Activated gamma-delta T cell treated with Interleukin-2 at 50 U/mL for 16 hours (primary cell): ENCODE measurements around the gene MYO5B.

Experiments used
- DNase-seq: peaks from one replicate; pipeline ENCODE4 v3.0.0-alpha.2; 2020

MYO5B gene

DNA sequence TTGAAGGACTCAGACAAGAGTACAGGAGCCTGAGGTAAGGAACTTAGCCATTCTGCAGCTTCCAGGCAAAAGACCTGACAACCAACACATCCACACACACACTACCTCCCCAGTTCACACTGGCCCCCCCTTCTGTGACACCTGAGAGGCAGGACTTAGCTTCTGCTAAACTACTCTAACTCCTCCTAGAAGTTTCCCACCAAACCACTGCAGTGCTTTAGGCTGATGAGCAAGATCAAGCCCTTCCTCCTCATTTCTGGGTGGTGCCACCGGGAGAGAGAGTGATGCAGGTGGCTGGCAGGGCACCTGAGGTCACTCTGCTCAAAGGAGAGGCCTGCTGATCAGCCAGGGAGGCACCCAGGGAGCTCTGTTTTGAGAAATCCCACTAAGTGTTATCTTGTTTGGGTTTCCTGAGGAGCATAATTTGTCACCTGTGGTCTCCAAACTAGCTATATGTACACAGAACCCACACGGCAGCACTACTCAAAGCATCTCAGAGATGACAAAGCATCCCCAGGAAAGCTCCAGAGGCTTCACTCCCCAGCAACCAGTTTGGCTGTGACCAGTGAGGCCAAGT lies 188.4 kb downstream of the MYO5B start:
- DNase-seq, result no peak

- no peak for DNase-seq
Observed at GRCh38 chr18:50004013-50004412, 190.9 kb downstream of the MYO5B start.

DNA sequence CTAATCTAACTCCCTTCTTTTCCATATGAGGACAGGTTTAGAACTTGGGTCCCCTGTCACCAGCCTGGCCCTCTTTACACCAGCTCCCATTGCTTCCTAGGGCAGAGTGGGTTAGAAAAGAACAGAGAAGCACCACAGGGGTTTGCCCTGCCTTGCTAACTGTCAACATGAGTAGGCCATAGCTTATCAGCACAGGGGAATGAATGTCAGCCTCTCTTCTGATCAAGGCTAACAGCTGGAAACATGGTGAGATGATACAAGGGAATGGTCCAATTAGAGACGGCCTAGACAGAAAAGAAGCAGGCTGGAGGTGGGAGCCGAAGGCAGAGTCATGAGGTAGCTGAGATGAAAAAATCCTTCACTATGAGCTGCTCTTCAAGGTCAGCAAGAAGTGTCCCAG lies 192.2 kb downstream of the MYO5B start:
- no peak for DNase-seq

GRCh38 chr18:50000227-50000626 lies 194.7 kb downstream of the MYO5B start:
- DNase-seq, result no peak

- DNase-seq, result no peak
Observed at GRCh38 chr18:49999128-49999527, 195.8 kb downstream of the MYO5B start.

DNA sequence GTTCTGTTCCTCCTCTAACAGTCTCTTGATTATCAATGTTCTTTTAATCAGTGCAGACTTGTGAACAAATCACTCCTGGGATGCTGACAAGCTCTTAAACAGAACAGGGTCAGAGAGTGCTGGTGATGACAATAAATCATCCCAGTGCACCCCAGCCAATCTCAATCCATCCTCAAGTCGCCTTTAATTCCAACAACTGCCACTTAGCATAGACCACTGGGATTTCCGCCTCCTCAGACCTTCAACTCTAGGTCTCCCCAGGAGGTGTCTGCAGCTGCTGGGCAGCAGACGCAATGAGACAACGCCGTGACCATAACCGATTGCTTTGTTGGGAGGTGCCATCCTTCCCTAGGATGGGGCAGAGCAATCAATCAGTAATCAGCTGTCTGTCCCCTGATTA lies 197.4 kb downstream of the MYO5B start:
- DNase-seq, result no peak

- DNase-seq, result no peak
Observed at GRCh38 chr18:49994410-49994809, 200.5 kb downstream of the MYO5B start.

DNA sequence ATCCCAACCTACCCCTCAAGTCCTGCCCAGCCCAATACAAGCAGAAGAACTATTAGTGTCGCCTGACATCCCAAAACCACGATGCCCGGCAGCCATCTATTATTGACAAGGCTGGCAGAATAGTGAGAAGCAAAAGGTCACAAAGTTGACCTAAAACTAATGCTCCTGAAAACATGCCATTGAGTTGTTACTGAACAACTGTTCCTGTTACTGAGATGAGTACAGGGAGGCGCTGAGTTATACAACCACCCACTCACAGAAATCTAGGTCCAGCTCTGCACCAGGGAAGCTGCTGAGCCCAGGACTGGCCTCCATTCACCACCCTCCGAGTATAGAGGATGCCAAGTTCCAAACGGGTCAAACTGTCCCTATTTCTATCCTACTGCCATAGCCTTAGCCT lies 201.6 kb downstream of the MYO5B start:
- DNase-seq, result no peak

DNA sequence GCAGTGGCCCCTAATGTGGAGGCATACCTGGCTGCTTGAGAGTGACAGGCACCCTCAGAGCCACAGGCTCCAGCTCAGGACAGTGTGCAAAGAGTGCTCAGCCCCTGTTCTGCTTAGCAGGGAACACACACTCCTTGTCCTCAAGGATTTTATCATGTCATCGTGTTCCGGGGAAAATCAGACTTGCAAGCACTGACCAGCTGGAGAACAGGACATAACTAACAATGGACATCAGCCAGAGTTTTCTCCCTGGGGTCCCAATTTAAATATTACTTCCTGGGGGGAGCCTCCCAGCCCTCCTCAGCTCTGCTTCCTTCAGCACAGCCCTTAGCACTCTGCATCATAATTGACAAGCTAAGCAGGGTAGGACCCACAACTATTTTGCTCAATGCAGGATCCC lies 206.2 kb downstream of the MYO5B start:
- no peak for DNase-seq

- DNase-seq, result no peak
Observed at GRCh38 chr18:49988101-49988500, 206.8 kb downstream of the MYO5B start.

DNA sequence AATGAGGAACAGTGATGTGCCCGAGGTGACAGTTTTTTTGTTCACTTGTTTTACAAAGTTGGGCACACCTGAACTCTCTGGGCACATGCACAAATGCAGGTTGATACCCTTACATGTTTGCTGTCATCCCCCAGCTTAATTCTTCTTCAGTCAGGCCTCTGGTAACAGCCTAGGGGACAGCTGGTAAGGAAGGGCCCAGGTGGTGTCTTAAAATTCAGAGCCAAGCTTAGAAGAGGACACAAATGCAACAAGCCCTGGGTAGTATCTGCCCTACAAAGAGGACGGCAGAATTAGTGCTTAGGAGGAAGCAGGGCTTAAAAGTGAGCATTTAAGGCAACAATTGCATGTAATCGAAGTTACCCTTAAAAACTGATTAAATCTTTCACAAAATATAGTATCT lies 209.7 kb downstream of the MYO5B start:
- no peak for DNase-seq

DNA sequence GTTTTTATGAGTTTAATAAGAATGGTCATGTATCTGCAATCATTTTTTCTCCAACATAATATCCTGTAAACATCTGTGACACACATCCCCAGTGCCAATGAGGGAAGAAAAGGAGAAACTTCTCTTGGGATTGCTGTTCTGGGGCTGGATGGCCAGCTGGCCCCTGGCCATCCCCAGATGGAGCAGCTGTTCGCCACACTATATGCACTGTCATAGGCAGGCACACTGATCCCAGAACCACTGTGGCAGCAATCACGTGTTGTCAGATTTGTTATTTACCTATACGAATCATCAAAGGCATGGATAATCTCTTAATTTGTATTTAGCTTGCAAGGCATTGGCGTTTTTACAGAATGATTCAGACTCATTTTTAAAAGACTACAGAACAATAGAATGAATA lies 214.1 kb downstream of the MYO5B start:
- no peak for DNase-seq

- DNase-seq, result no peak
Observed at GRCh38 chr18:49976795-49977560, 218.0 kb downstream of the MYO5B start.

DNA sequence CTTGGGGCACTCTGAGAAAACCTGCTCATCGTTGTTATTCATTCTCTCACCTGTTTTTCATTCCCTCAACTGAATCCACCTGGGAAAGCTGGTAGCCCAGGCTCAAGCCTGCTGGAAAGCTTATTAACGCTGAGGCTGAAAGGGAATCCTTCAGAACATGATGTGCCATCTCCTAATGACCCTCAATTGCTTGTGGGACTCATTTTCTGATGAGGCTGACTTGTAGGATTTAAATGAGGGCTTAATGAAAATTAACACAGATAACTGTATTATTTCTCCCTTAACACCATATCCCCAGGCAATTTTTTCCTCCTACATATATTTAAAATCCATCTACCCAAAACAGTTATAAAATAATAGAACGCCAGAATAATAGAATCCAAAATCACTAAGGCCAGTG lies 218.9 kb downstream of the MYO5B start:
- no peak for DNase-seq

DNA sequence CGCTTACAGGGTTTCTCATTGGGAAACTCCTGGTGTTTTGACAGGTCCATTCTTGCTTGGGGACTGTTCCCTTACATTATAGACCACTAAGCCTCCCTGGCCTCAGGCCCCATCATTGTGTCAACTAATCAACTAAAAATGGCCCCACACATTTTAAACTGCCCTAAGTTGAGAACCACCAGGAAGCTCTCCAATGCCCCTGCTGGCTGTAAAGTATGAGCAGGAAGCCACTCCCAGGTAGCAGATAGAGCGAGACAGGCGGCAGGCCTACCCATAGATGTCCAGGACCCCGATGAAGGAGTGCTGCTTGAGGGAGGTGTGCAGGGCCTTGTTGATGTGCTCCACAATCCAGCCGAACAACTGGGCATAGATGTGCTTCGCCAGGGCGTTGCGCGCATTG lies 220.9 kb downstream of the MYO5B start:
- no peak for DNase-seq

DNA sequence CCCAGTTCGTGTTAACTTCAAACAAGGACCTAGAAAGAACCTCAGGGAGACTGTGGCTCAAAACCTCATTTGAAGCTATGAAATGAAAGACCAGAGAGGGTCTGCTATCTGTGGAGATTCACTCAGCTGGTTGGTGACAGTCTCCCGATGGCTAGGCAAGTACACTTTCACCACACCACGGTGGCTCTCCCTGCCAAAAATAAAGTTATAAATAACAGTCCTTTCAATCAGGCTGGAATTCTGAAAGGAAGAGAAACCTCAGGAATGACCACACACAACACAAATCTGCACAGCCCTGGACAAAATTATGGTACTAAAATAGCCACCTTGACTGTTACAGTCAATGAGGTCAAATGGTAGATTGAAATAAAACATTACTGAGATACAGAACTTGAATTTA lies 221.4 kb downstream of the MYO5B start:
- no peak for DNase-seq

- no peak for DNase-seq
Observed at GRCh38 chr18:49972535-49972934, 222.4 kb downstream of the MYO5B start.

- DNase-seq, result no peak
Observed at GRCh38 chr18:49971462-49971861, 223.5 kb downstream of the MYO5B start.

DNA sequence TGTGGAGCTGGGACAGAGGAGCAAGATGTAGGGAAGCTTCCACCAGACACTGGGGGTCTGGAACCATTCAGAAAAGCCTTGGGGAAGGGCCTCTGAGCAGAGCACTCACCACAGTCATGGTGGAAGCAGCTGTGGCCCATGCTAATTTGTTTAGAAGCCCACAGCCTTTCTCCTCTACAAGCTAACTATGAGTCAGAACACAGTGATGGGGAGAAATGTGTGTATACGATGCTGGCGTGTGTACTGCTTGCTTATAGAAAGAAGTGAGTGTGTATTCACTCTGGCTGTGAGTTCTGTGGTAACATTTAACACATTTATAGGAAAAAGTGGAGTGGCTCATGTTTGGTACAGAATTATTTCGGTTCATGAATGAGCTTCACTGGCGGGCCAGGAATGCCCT lies 224.6 kb downstream of the MYO5B start:
- DNase-seq, result no peak

DNA sequence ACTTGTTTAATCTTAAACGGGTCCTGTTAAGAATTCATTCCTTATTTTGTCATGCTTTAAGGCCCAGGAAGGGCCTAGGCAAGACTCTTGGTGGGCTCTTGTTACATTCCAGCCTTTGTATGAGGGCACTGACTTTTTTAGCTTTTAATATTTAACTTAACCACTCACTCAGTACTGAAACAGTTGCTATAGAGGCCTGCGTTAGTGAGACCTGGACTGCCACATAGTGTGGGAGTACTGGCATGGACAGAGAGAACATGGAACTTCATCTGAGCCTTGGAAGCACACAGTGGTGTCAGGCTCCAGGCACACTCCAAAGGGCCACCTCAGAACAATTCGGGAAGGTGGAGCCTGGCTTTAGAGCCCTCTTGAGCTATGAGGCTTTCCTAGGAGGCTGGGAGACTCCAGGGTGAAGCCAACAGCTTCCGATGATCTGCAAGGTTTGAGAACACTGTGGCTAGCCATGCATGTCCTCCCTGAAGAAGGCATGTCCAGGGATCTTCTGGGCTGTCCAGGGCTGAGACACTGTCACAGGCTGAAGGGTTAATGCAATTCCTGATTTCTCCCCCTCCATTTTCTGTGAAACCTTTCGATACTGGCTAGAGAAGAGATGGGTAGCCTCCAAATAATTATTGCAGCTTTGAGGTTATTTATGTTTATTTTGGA lies 226.2 kb downstream of the MYO5B start:
- DNase-seq, result no peak

DNA sequence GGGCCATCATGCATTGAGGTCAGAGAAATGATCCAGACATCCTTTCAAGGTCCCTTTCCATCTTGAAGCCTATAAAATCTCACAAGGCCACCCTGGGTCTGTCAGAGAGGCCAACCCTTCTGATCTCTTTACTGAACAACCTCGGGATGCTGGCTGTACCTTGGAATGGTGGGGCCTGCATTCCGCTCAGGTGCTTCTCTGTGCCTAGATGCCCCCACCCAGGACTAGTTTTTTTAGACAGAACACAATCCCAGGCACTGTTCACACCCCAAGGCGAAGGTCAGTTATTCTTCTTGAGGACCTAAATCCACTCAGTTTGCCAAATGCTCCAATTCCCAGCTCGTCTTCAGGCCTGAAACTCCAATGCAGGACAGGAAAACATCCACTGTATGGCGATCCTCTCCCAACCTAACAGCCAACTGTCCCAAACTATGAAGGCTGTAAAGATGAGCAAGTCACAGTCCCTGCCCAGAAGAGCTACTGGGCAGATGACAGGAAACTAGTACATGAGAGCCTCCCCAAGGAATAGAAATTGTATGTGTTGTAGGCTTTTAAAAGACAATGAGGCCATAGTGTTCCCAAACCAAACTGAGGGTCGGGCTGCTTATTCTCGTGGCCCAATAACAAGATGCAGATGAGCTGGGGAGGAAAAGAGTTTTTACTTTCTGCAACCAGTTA lies 227.2 kb downstream of the MYO5B start:
- DNase-seq, result no peak

- DNase-seq, result no peak
Observed at GRCh38 chr18:49967171-49967570, 227.8 kb downstream of the MYO5B start.

DNA sequence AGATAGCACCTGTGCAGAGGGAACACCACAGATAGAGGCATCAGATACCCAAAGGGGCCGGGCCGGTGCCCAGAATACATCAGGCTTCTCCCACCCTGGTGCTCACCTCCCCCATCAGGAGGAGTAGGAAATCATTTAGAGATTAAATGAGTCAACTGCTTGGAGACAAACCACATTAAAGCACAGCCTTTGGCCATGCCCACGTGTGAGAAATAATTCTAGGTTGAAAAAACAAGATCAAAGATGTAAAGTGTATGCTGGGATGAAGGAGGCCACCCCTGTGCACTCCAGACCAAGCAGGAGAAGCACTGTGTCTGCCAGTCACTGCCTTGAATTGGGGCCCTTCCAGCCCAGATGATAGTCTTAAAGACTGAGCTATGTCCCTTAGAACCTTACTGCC lies 228.9 kb downstream of the MYO5B start:
- no peak for DNase-seq

- DNase-seq, result no peak
Observed at GRCh38 chr18:49963217-49963616, 231.7 kb downstream of the MYO5B start.
